NCI-H82 treated with DMSO at 0.1 percent for 48 hours (cell line): ENCODE data around the gene PTPN1.
"Not testable (repeated sequence)": the region's sequence is repeated elsewhere in the genome, so short reads cannot be mapped to it uniquely, and the experiment has no call there.

Source experiments
- DNase-seq: peaks from one replicate; lab custom pipeline; 2025; ENCODE audit not compliant: unreplicated experiment; lab: John Stamatoyannopoulos, UW

Gene PTPN1

GRCh38 chr20:50527068-50527605, 17.0 kb downstream of the PTPN1 start:
- no peak for DNase-seq

DNA sequence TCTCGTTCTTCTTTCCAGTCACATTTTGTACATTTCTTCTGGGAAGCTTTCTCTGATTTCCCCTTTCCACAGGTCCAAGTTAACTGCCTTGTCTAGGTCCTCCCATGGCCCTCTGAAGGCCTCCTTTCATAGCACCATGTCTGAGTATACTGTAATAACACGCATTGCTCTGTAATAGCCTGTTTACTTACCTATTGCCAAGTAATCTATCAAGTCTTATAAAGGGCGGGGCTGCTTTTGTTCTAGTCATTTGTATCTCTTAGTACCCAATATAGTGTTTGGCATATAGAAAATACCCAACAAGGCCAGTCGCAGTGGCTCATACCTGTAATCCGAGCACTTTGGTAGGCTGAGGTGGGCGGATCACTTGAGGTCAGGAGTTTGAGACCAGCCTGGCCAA, 17.9 kb downstream of the PTPN1 start:
- no peak for DNase-seq

DNA sequence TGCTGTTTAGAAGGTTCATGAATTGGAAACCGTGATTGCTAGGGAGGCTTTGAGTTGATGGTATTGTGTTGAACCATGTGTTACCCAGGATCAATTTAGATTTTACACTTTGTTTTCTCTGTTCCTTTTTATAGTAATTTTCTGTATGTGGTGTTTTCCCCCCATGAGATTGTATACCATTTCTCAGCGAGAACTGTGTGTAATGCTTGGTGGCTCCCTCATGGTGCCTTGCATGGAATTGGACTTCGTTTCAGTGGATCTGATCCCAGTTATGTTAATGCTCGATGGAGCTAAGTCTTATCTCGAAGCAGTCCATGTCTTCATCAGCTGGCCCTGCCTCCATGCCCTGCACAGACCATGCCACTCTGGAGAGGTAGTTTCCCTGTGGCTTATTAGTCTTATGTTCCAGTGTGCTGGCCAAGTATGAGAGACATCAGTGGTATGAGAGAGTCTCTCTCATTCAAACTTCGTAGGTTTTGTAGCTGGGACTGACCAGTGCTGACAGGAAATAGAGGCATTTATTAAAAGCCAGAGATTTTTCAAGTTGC, 18.7 kb downstream of the PTPN1 start:
- no peak for DNase-seq

GRCh38 chr20:50532221-50532620, 22.0 kb downstream of the PTPN1 start:
- DNase-seq = no peak

DNA sequence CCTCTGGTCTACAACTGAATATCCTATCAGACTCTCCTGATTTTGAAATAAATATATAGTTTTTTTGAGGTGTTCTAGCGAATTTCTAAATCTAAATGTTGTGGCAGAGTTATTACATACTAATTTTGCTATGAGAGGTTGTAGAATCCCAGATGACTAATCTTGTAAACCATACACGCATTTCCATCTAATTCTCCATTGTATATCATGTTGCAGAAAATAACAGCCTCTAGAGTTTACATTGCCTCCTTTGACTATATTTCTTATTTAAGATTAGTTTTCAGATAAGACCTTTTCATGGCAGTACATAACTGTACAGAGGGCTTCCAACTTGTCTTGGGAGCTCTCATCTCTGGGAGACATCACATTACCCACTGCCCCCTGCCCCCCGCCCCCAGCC, 22.9 kb downstream of the PTPN1 start:
- no peak for DNase-seq

- no peak for DNase-seq
Observed at GRCh38 chr20:50533464-50533863, 23.3 kb downstream of the PTPN1 start.

- DNase-seq = peak; percentile 25
Observed at GRCh38 chr20:50534567-50534966, 24.4 kb downstream of the PTPN1 start.

DNA sequence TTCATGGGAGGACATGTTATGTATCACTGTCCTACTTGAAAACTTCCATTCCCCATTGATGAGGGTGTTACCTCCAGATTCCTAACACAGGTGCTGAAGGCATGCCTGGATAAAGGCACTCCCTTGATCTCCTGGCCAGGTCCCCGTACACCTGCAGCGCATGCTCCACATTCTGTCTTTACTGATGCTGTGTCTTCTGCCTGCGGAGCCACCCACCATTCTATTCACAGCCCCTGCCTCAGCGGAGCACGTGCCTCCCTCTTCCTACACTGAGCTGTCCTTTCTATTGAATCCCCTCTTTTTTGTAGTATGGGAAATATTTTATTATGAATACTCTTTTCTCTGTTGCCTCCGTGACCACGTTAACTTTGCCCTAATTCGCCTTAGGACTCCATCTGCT, 25.0 kb downstream of the PTPN1 start:
- no peak for DNase-seq

DNA sequence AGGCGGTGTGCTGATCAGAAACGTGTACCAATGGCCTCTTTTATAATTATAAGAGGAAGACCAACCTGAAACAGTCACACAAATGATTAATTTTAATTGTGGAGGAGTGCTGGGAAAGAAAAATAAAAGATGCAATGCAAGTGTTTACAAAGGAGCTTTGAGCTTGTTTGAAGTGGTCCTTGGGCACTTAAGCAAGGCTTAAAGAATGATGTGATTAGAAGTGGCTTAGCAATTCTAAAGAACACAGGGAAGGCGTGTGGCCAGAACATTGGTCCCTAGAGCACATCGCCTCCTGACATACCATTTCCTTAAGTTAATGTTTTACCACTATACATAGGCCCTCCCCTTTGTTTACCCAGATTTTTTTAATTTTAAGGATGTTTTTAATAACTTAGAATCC, 26.1 kb downstream of the PTPN1 start:
- DNase-seq = peak; percentile 80

DNA sequence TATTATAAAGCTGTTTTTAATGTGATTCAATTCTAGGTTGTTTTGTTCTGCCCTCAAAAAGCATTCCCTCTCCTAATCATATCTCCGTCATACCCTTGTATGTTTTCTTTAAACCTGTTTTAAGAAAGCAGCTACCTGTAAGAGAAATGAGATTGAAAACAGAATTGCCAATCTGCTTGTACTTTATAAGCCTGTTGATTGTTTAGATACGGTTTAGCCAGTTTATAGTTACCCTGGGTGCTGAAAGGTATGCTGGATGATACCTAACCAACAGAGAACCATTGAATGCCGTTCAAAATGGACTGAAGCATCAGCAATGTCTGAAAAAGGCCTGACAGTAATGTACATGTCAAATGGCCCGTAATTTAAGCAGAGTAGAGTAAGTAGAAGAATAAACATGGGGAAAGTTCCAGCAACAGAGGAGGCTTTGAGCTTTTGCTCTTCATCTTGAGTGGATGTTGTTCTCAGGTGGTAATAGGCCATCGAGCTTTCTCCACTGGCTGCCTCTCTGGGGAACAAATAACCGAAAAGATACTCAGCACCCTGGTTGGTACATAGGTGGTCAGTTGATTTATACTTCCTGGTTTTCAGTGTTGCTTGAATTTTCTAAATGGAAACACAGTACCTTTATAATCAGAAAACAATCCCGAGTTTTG, 27.5 kb downstream of the PTPN1 start:
- no peak for DNase-seq

DNA sequence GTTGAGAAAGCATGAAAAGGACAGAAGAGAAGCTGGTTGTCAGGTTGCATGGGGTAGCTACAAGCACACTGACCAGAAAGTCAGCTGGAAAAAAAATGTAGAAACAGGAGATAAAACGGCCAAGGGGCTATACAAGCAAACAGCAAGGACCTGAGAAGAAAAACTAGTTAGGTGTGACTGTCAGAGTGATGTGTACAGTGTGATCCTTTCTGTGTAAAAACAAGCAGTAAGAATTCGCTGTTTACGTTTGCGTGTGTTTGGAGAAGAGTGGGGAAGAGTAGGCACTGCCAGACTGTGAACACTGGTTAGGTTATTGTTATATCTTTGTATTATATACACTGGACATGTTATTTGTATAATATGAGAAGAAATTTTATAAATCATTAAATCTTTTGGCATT, 28.1 kb downstream of the PTPN1 start:
- DNase-seq = no peak

GRCh38 chr20:50539798-50540197, 29.6 kb downstream of the PTPN1 start:
- DNase-seq = not testable (repeated sequence)

- no peak for DNase-seq
Observed at GRCh38 chr20:50540620-50541605, 30.7 kb downstream of the PTPN1 start.

DNA sequence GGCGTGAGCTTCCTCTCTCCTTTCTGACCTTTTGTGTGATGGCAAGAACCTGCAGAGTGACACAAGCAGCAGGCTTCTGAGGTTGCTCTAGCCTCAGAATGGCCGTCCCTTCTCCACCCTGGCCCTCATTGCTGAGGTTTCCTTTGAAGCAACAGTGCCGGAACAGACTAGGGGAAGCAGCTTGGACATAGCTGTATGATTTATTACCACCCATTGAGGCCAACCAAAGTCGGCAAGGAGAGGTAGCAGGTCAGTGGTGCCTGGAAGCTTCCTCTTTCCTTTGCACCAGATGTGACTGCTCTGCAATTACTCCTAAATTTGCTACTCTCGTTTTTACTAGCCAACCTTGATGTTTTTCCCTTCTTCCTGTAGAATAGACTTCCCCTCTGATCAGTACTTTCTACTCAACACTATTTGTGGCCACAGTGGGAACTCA, 31.4 kb downstream of the PTPN1 start:
- DNase-seq = no peak

- no peak for DNase-seq
Observed at GRCh38 chr20:50543326-50543725, 33.1 kb downstream of the PTPN1 start.

DNA sequence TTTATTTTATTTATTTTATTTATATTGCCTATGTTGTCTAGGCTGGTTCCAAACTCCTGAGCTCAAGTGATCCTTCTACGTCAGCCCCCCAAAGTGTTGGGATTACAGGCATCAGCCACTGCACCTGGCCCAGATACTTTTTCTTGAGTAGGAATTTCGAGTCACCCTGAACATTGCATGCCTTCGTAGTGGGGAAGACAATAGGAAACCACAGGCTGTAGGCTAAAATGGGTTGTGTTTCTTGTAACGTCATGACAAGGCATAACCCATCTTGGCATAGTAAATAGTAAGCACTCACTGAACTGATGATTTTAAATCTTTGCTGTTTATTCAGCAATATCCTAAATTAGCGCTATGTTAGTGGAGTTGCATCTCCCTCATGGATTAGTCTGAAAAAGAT, 34.9 kb downstream of the PTPN1 start:
- DNase-seq = no peak

DNA sequence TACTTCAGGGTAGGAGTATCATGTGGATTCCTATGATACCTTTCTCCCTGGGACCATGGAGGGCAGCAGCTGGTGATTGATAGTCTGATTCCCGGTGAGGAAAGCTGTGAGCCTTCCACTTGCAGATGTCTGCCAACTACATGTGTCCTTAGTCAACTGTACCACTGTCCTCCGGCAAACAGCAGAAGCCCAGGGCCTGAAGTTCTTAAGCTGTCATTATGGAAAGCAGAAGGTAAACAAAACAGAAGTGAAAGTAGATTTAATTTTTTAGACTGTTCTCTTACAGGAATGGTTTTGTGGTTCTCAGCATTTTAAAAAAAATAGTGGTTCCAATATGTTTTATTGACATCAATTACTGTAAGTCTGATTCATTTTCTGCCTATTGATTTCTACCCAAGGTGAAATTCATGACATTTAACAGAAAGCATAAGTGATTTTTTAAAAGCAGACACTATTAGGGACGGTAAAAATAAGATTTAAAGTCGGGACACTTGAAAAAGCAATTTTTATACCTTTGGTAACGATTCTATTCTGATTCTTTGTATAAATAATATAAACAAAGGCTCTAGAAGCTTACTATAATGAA, 36.6 kb downstream of the PTPN1 start:
- no peak for DNase-seq

DNA sequence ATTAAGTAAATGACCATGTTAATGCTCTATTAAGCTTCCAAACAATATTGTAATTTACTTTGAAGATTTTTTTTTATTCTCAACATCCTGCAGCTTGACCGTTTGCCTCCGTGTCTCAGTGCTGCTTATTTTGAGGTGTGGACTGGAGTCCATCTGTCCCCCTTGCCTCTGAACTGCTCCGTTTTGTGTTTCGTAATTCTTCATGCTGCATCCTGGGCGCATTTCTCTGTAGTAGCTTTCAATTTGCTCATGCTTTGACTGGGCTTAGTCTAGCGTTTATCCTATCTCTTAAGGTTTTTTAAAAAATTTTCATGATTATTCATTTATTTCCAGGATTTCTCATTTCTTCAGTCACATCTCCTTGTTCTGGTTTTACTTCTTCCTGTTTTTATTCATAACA, 37.8 kb downstream of the PTPN1 start:
- DNase-seq = no peak

- no peak for DNase-seq
Observed at GRCh38 chr20:50548396-50548795, 38.2 kb downstream of the PTPN1 start.

DNA sequence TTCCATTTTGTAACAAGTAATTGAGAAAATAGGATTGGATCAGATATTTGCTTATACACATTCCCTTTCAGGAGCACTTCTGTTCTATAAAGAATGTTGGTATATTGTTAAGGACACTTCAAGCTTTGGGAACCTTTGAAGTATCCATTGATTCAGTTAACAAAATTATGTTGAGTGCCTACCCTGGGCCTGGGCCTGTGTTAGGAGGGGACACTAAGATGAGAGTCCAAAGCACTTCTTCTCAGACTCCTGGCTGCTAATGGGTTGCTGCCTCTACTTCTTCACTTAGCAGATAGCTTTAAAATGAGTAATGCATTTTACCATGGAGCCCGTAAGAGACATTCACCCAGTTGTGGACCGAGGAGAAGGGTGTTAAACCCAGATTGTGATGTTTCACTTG, 40.3 kb downstream of the PTPN1 start:
- no peak for DNase-seq

DNA sequence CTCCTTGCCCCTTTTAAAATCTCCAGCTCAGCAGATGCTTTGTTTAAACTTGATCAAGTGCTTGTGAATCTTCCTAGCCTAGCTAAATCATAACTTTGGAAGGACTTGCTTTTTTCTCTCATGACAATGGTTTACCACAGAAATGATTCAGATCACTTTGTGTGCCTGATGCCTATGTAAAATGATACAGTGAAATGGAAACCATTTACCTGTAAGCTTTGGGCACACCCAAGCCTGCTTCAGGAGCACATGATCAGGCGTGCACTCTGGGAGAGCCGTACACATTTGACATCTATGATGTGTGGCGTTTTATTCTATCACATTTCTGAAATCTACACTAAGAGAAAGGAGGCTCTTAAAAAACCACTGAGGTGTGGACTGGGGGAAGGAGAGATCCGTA, 41.1 kb downstream of the PTPN1 start:
- no peak for DNase-seq
